ENCODE data around the gene LRRC63.
"Not testable (repeated sequence)": the region's sequence is repeated elsewhere in the genome, so short reads cannot be mapped to it uniquely, and the experiment has no call there.

LRRC63 gene

DNA sequence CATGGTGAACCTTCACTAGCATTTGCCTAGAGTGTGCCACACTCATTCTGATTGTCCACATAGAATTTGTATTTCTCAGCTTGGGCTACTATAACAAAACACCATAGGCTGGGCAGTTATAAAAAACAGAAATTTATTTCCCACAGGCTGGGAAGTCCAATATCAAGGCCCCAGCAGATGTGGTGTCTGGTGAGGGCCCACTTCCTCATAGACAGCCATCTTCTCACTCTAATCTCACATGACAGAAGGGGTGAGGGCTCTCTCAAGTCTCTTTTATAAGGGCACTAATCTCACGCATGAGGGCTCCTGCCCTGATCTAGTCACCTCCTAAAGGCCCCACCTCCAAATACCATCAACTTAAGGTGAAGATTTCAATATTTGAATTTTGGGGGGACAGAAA, 53.6 kb downstream of the LRRC63 start:
- no peak for DNase-seq (ENCODE audit: low read depth)
- no peak for TF ChIP-seq CTCF (conservative IDR thresholded peaks at IDR 0.05; ENCODE audit: low read depth, low read length)
- H3K4me3 ChIP-seq (ENCODE audit: low read length): no peak overlapping the region

DNA sequence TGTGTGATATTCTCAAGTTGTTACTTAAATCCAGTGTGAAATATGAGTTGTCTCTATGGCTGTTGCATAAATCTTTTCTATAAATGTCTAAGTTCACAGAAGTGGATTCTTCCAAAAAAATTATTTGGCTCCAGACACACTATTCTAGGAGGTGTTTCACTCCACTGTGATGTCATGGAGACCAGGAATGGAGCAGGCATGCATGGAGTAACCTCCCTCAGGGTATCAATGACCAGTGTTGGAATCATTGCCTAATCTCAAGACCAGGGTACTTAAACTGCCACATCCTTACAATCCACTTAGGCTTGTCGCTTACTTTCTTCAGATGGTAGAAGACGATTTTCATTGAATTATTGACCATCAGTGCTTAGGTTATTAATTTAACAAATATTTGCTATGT, 55.4 kb downstream of the LRRC63 start:
- no peak for DNase-seq (ENCODE audit: low read depth)
- TF ChIP-seq CTCF (conservative IDR thresholded peaks at IDR 0.05; ENCODE audit: low read depth, low read length): no peak
- no peak overlapping the region for H3K4me3 ChIP-seq (ENCODE audit: low read length)

- DNase-seq (ENCODE audit: low read depth): no peak
- no peak for TF ChIP-seq CTCF (conservative IDR thresholded peaks at IDR 0.05; ENCODE audit: low read depth, low read length)
- no peak overlapping the region for H3K4me3 ChIP-seq (ENCODE audit: low read length)
Observed at GRCh38 chr13:46270416-46270815, 58.7 kb downstream of the LRRC63 start.

GRCh38 chr13:46274094-46274698, 62.5 kb downstream of the LRRC63 start:
- DNase-seq (ENCODE audit: low read depth): no peak
- H3K4me3 ChIP-seq (ENCODE audit: low read length): no peak overlapping the region
- no peak for TF ChIP-seq CTCF (conservative IDR thresholded peaks at IDR 0.05; ENCODE audit: low read depth, low read length)

DNA sequence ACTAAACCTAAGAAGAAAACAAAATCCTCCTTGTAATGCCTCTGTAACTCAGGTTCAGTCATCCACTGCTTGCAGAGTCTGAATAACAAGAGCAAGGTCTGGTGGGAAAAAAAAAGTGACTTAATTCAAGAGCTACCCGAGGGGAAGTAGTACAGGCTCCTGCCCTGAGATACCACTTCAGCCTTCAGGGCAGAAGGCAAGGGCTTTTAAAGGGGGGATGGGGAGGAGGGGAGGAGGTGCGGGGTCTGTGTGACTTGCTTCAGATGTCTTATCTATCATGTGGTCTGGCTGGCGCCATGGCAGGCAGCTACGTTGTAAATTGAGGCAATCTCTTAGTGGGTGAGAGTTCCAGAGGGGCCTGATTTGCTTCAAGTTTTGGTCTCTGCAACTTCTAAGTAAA, 66.7 kb downstream of the LRRC63 start:
- no peak overlapping the region for H3K4me3 ChIP-seq (ENCODE audit: low read length)
- DNase-seq (ENCODE audit: low read depth): no peak
- TF ChIP-seq CTCF (conservative IDR thresholded peaks at IDR 0.05; ENCODE audit: low read depth, low read length): no peak

GRCh38 chr13:46281779-46282178, 70.1 kb downstream of the LRRC63 start:
- TF ChIP-seq CTCF (conservative IDR thresholded peaks at IDR 0.05; ENCODE audit: low read depth, low read length): no peak

GRCh38 chr13:46283912-46284824, 72.4 kb downstream of the LRRC63 start:
- H3K4me3 ChIP-seq (ENCODE audit: low read length); DNase-seq (ENCODE audit: low read depth): not testable (repeated sequence)

More at GRCh38 chr13:46281779-46282178, 70.1 kb downstream of the LRRC63 start:
- no peak overlapping the region for H3K4me3 ChIP-seq (ENCODE audit: low read length)
- DNase-seq (ENCODE audit: low read depth): no peak

All from retinal pigment epithelial cell (primary cell).